ENCODE measurements around the gene TMED1. TPM values are rescaled to one million over a fixed set of nuclear protein-coding genes. Genes with fewer than 3 reads are reported as not detected.

TMED1 gene
- total and polyA plus RNA-seq, 2 donors (not counting 3 experiments of a cell fraction or from before 2014, with no cell fraction given) = 31.2 to 60.4 TPM

GRCh38 chr19:10817291-10818038, 18.5 kb downstream of the TMED1 start:
- Histone ChIP-seq H3K36me3 (ENCODE audit: control insufficient read depth in 2 of 2, extremely low read depth in 1 of 2, insufficient read depth in 2 of 2, low read length in 2 of 2) (peaks cover 4 to 38% of the 10 kb centered on the region in 2 experiments), H2AFZ (ENCODE audit: low read depth, low read length) (no peak overlapping the region), H3K9me1 (replicated peaks; ENCODE audit: control insufficient read depth, extremely low read depth, insufficient read depth, low read length) (no peaks in the 10 kb centered on the region), H3K4me1 (ENCODE audit: control insufficient read depth, extremely low read depth, insufficient read depth, low read length) (peaks cover 8% of the 10 kb centered on the region), H3K9ac (replicated peaks; ENCODE audit: extremely low read depth, insufficient read depth, low read length) (no peak overlapping the region), H3K9me3 (replicated peaks; ENCODE audit: control insufficient read depth, insufficient read depth, low read length) (no peaks in the 10 kb centered on the region), H4K20me1 (replicated peaks; ENCODE audit: control insufficient read depth, extremely low read depth, insufficient read depth, low read length) (no peaks in the 10 kb centered on the region), H3K27me3 (ENCODE audit: control insufficient read depth in 2 of 2, insufficient read depth in 2 of 2, low read length in 2 of 2) (no peaks in the 10 kb centered on the region), H3K79me2 (ENCODE audit: control insufficient read depth, insufficient read depth, low read length) (peaks cover 1% of the 10 kb centered on the region), H3K4me2 (ENCODE audit: insufficient read depth, low read length) (no peak overlapping the region), H3K27ac (ENCODE audit: insufficient read depth, low read depth, low read length) (no peak overlapping the region), H3K4me3 (replicated peaks in 1 of 3; ENCODE audit: insufficient read depth in 1 of 3, low read depth in 1 of 3, low read length in 3 of 3) (no peak overlapping the region)
- dilution Hi-C loops (cut with MboI; ENCODE audit: extremely low pct_ligation_motif_present, low sequenced_read_pairs) (no loop called here), intact Hi-C loops (cut with micrococcal nuclease) (no loop called here)
- no TSS peak for BruUV-seq (replicated peaks)
- no peak for DNase-seq (ENCODE audit: low read depth, low spot score)
- ChIA-PET POLR2A (no interaction called here), CTCF (interaction anchor here (1.6 to 2.0 kb wide), 3 partner anchors 41 to 54 kb away, joined by 4 to 6 read pairs (median 4); partner anchors contain the start of gene CARM1)
- no peak for TF ChIP-seq MYC (IDR thresholded peaks at IDR 0.05; ENCODE audit: low read depth, low read length)
- TF ChIP-seq EZH2 (IDR thresholded peaks at IDR 0.05; ENCODE audit: borderline replicate concordance, low read depth, low read length, severe bottlenecking) = no peak
- TF ChIP-seq FOS (IDR thresholded peaks at IDR 0.05; ENCODE audit: borderline replicate concordance, insufficient read depth, low read length) = no peak
- TF ChIP-seq MAX (IDR thresholded peaks at IDR 0.05; ENCODE audit: insufficient read depth, insufficient read length) = no peak
- TF ChIP-seq JUN (IDR thresholded peaks at IDR 0.05; ENCODE audit: borderline replicate concordance, insufficient read depth, insufficient read length, low read depth) = no peak
- TF ChIP-seq POLR2AphosphoS5 (IDR thresholded peaks at IDR 0.05; ENCODE audit: insufficient read depth, low read depth, low read length) = no peak
- no peak for TF ChIP-seq POLR2A (IDR thresholded peaks at IDR 0.05; ENCODE audit: low read depth, low read length)
- no peak for FAIRE-seq

- BruUV-seq (replicated peaks) = no TSS peak
- Histone ChIP-seq H3K79me2 (ENCODE audit: control insufficient read depth, insufficient read depth, low read length) (peaks cover 1% of the 10 kb centered on the region), H3K4me2 (ENCODE audit: insufficient read depth, low read length) (no peak overlapping the region), H3K4me1 (ENCODE audit: control insufficient read depth, extremely low read depth, insufficient read depth, low read length) (peaks cover 8% of the 10 kb centered on the region), H3K9me1 (replicated peaks; ENCODE audit: control insufficient read depth, extremely low read depth, insufficient read depth, low read length) (no peaks in the 10 kb centered on the region), H4K20me1 (replicated peaks; ENCODE audit: control insufficient read depth, extremely low read depth, insufficient read depth, low read length) (no peaks in the 10 kb centered on the region), H3K9ac (replicated peaks; ENCODE audit: extremely low read depth, insufficient read depth, low read length) (no peak overlapping the region), H3K4me3 (replicated peaks in 1 of 3; ENCODE audit: insufficient read depth in 1 of 3, low read depth in 1 of 3, low read length in 3 of 3) (no peak overlapping the region), H3K36me3 (ENCODE audit: control insufficient read depth in 2 of 2, extremely low read depth in 1 of 2, insufficient read depth in 2 of 2, low read length in 2 of 2) (peaks cover 4 to 38% of the 10 kb centered on the region in 2 experiments), H2AFZ (ENCODE audit: low read depth, low read length) (no peak overlapping the region), H3K27me3 (ENCODE audit: control insufficient read depth in 2 of 2, insufficient read depth in 2 of 2, low read length in 2 of 2) (no peaks in the 10 kb centered on the region), H3K27ac (ENCODE audit: insufficient read depth, low read depth, low read length) (no peak overlapping the region), H3K9me3 (replicated peaks; ENCODE audit: control insufficient read depth, insufficient read depth, low read length) (no peaks in the 10 kb centered on the region)
- DNase-seq (ENCODE audit: low read depth, low spot score) (no peak), FAIRE-seq (no peak)
- ChIA-PET CTCF (no interaction called here), POLR2A (no interaction called here)
- intact Hi-C loops (cut with micrococcal nuclease) = no loop called here
- dilution Hi-C loops (cut with MboI; ENCODE audit: extremely low pct_ligation_motif_present, low sequenced_read_pairs) = no loop called here
- TF ChIP-seq POLR2AphosphoS5 (IDR thresholded peaks at IDR 0.05; ENCODE audit: insufficient read depth, low read depth, low read length) (no peak), FOS (IDR thresholded peaks at IDR 0.05; ENCODE audit: borderline replicate concordance, insufficient read depth, low read length) (no peak), GATA2 (IDR thresholded peaks at IDR 0.05; ENCODE audit: insufficient read depth, insufficient read length, low read depth, low read length) (no peak), EZH2 (IDR thresholded peaks at IDR 0.05; ENCODE audit: borderline replicate concordance, low read depth, low read length, severe bottlenecking) (no peak), JUN (IDR thresholded peaks at IDR 0.05; ENCODE audit: borderline replicate concordance, insufficient read depth, insufficient read length, low read depth) (no peak), MAX (IDR thresholded peaks at IDR 0.05; ENCODE audit: insufficient read depth, insufficient read length) (no peak), POLR2A (IDR thresholded peaks at IDR 0.05; ENCODE audit: low read depth, low read length) (no peak), CTCF (IDR thresholded peaks at IDR 0.05; ENCODE audit: extremely low read depth in 1 of 2, insufficient read depth in 1 of 2, low read depth in 1 of 2, low read length in 2 of 2) (no peak), MYC (IDR thresholded peaks at IDR 0.05; ENCODE audit: low read depth, low read length) (no peak)
Observed at GRCh38 chr19:10816691-10817090, 19.3 kb downstream of the TMED1 start.

All from endothelial cell of umbilical vein (primary cell).